AG04450 (cell line): ENCODE results near the gene CRABP1. TPM values are rescaled to one million over a fixed set of nuclear protein-coding genes. Genes with fewer than 3 reads are reported as not detected.

ENCODE experiments used
- CTCF ChIA-PET: fragments of 300-600, 350-600 bp; formaldehyde crosslinking; extraction: SDS; loops from one replicate; lab custom pipeline; 2022; ENCODE audit warnings: antibody characterized with exemption, inconsistent platforms; lab: Charles Lee
- POLR2A ChIA-PET: fragments of 350-600 bp; formaldehyde crosslinking; extraction: SDS; loops from one replicate; lab custom pipeline; 2021; ENCODE audit warnings: antibody characterized with exemption, inconsistent platforms; lab: Yijun Ruan, JAX
- DNase-seq: peaks from one replicate; pipeline ENCODE4 v3.0.0-alpha.2; 2011; ENCODE audit warnings: low read depth, low spot score
- H3K27ac ChIP-seq: one replicate; pipeline ENCODE4 v1.5.1; 2012; ENCODE audit warnings: low read depth, low read length, control low read depth
- H3K27me3 ChIP-seq: one replicate; pipeline ENCODE4 v1.6.0; 2012; ENCODE audit warnings: low read length; ENCODE audit not compliant: control insufficient read depth, insufficient read depth
- H3K4me3 ChIP-seq: 2 replicates; pipeline ENCODE4 v1.5.1; 2011; ENCODE audit warnings: mild to moderate bottlenecking, low read depth, low read length, control low read depth
- H3K9me3 ChIP-seq: 2 replicates; pipeline ENCODE4 v1.5.1; 2012; ENCODE audit warnings: low read length; ENCODE audit not compliant: control insufficient read depth, insufficient read depth
- polyA plus RNA-seq: library from polyadenylated mRNA; depleted of rRNA; stranded (reverse); fragments of >200 nt; gene quantifications from 2 replicates; pipeline ENCODE4 v1.2.3, GENCODE V29; 2011
- TF ChIP-seq, protein P1 (sequence below): IDR thresholded peaks from 2 replicates; pipeline ENCODE4 v1.5.1; 2011; ENCODE audit warnings: low read depth, low read length, control low read depth, inconsistent platforms

Gene CRABP1
- polyA plus RNA-seq, 1 experiment = not detected

DNA sequence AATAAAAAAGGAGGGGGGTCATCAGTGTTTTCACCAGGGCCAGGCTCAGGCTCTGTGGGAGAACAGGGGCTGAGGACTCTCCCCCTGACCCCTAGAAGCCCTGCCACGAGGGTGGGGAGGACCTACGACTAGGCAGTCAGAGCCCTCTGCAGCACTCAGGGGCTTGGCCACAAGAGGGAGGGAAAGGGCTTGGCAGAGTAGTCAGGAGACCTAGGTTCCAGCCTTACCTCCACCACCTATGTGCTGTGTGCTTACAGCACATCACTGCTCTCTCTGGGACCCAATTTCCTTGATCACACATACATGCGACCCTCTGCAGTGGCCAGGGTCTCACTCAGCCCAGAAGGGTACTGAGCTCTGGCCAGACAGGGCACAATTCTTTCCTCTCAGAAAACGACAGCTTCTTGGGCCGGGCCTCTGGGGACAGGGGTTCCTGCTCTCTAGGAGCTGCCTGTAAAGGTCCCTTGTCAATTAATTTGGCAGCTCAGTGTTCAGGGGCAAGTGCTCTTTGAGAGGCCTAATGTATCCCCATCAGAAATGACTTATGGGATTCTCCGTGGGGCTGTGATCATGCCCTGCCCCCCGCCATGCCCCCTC lies 24.4 kb upstream of the CRABP1 start:
- TF ChIP-seq, protein P1, sequence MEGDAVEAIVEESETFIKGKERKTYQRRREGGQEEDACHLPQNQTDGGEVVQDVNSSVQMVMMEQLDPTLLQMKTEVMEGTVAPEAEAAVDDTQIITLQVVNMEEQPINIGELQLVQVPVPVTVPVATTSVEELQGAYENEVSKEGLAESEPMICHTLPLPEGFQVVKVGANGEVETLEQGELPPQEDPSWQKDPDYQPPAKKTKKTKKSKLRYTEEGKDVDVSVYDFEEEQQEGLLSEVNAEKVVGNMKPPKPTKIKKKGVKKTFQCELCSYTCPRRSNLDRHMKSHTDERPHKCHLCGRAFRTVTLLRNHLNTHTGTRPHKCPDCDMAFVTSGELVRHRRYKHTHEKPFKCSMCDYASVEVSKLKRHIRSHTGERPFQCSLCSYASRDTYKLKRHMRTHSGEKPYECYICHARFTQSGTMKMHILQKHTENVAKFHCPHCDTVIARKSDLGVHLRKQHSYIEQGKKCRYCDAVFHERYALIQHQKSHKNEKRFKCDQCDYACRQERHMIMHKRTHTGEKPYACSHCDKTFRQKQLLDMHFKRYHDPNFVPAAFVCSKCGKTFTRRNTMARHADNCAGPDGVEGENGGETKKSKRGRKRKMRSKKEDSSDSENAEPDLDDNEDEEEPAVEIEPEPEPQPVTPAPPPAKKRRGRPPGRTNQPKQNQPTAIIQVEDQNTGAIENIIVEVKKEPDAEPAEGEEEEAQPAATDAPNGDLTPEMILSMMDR = peak; percentile 20; the same call in 1 of the 2 replicates
- ChIA-PET CTCF (interaction anchor here (0.5 to 0.8 kb wide), 3 partner anchors 16 to 114 kb away, joined by 3 to 5 read pairs (median 3); partner anchors contain the start of gene SKIC8), POLR2A (no interaction called here)

DNA sequence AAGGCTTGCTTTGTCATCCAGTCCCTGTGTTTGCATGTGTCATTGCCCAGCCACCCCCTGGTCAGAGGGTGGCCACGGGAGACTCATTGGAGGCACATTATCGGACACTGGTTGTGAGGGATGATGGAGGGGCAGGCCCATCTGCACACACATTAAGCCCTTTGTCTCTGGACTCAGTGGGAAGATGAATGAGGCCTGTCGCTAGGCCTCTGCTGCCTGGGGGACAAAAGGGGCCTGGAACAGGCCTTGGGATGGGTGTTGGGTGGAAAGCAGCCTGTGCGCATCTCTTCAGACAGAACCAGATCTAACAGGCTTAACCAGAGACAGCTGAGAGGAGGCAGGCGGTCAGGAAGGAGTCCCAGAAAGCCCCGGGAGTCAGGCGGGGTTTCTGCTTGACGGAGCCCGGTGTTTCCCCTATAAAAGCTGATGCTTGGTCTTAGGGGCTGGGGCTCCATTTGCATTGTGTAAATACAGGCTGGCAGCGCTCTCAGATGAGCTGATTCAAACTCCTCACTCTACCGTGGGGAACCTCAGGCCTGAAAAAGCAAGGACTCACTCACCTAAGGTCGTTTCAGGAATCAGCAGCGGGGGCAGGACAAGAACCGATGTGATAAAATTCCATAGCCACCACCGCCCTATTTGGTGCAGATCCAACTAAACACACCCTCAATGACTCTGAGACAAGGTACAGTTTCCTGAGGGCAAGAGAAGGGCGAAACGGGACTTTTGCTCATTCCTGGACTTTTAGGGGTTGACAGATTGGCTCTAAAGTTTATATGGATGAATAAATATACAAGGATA lies 23.7 kb upstream of the CRABP1 start:
- ChIA-PET POLR2A (no interaction called here), CTCF (interaction anchor here (0.8 to 1.9 kb wide), 4 partner anchors 8 to 166 kb away, joined by 3 to 7 read pairs (median 4); partner anchors contain the start of gene SKIC8)
- H3K27me3 ChIP-seq = peaks cover 18% of the 10 kb centered on the region
- H3K9me3 ChIP-seq = no peaks in the 10 kb centered on the region
- no peak overlapping the region for H3K27ac ChIP-seq
- TF ChIP-seq, protein P1 = no peak
- no peak for DNase-seq
- H3K4me3 ChIP-seq = no peak overlapping the region

More for the DNA sequence above, 24.4 kb upstream of the CRABP1 start:
- DNase-seq = no peak
- Histone ChIP-seq H3K9me3 (no peaks in the 10 kb centered on the region), H3K4me3 (no peak overlapping the region), H3K27me3 (peaks cover 18% of the 10 kb centered on the region), H3K27ac (no peak overlapping the region)

DNA sequence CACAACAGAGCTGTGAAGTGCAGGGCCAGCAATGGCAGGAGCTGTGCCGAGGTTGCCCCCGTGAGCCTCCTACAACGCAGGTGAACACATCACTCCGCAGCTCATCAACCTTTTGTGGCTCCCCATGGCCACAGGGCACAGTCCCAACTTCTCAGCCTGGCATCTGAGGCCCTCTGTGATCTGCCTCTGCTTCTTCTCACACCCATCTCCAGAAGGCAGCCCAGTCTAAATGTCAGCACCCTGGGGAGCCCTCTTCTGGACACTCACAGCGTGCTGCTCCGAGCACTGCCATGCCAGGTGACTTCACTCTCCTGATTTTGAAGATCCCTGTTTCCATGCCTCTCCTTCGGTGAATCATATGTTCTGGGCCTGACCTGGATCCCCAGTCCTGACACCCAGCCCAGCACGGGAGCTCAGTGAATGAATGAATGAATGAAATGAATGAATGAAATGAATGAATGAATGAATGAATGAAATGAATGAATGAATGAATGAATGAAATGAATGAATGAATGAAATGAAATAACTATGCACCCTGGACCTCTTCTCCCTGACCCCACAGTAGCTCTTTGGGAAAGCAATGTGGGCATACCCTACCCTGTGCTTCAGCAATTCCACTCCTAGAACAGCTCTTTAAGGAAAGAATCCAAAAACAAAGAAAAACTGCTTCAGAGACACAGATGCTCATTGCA lies 22.9 kb upstream of the CRABP1 start:
- POLR2A ChIA-PET = no interaction called here
- CTCF ChIA-PET = interaction anchor here (0.8 to 1.9 kb wide), 4 partner anchors 9 to 165 kb away, joined by 3 to 7 read pairs (median 4); no protein-coding TSS in a partner anchor
- no peak for DNase-seq
- TF ChIP-seq, protein P1 = no peak; the same call in 1 of the 2 replicates
- Histone ChIP-seq H3K4me3 (no peak overlapping the region), H3K9me3 (no peaks in the 10 kb centered on the region), H3K27me3 (peaks cover 13% of the 10 kb centered on the region), H3K27ac (no peak overlapping the region)

DNA sequence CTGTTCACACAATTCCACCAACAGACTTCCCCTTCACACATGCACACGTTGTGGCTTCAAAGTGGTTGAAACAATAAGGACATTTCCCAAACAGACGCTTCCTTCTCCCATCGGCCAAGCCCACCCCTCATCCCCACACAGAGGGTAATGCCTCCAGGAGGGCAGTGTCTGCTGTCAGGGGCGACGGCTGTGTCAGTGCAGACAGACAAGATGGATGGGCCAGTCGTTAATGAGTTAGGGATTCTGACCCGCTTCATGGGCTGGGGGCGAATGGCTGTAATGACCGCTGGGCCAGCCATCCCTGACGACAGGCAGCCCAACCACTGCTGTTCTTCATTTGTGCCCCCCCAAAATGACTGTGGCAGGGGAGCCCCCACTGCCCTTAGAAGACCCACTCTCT lies 20.6 kb upstream of the CRABP1 start:
- POLR2A ChIA-PET = no interaction called here
- TF ChIP-seq, protein P1 = no peak
- CTCF ChIA-PET = no interaction called here
- Histone ChIP-seq H3K27me3 (peaks cover 9% of the 10 kb centered on the region), H3K4me3 (no peak overlapping the region), H3K27ac (no peak overlapping the region), H3K9me3 (no peaks in the 10 kb centered on the region)
- no peak for DNase-seq
